Measurements from ENCODE around the gene PPP1R13B. TPM values are rescaled to one million over a fixed set of nuclear protein-coding genes. Genes with fewer than 3 reads are reported as not detected.

The PPP1R13B gene
- total RNA-seq, 1 experiment from 2014 or later = 10.3 TPM

GRCh38 chr14:103740991-103741689 is 106.2 kb downstream of the PPP1R13B start:
- peaks cover 8% of the 10 kb centered on the region for H3K36me3 Mint-ChIP-seq
- H3K27ac Mint-ChIP-seq = peak overlapping the region; percentile 57; the same call in 1 of the 2 replicates
- POLR2A ChIA-PET = no interaction called here
- H3K9me3 Mint-ChIP-seq = no peaks in the 10 kb centered on the region
- peaks cover 11% of the 10 kb centered on the region for H3K4me1 Mint-ChIP-seq
- CTCF ChIA-PET = interaction anchor here (1.2 to 1.6 kb wide), 3 partner anchors 30 to 198 kb away, joined by 3 to 5 read pairs (median 3); no protein-coding TSS in a partner anchor
- DNase-seq (ENCODE audit: low spot score) = no peak
- TF ChIP-seq KAT7 (CRISPR knock-in tag; IDR thresholded peaks at IDR 0.05; ENCODE audit: borderline replicate concordance) = no peak
- TF ChIP-seq, protein P1, sequence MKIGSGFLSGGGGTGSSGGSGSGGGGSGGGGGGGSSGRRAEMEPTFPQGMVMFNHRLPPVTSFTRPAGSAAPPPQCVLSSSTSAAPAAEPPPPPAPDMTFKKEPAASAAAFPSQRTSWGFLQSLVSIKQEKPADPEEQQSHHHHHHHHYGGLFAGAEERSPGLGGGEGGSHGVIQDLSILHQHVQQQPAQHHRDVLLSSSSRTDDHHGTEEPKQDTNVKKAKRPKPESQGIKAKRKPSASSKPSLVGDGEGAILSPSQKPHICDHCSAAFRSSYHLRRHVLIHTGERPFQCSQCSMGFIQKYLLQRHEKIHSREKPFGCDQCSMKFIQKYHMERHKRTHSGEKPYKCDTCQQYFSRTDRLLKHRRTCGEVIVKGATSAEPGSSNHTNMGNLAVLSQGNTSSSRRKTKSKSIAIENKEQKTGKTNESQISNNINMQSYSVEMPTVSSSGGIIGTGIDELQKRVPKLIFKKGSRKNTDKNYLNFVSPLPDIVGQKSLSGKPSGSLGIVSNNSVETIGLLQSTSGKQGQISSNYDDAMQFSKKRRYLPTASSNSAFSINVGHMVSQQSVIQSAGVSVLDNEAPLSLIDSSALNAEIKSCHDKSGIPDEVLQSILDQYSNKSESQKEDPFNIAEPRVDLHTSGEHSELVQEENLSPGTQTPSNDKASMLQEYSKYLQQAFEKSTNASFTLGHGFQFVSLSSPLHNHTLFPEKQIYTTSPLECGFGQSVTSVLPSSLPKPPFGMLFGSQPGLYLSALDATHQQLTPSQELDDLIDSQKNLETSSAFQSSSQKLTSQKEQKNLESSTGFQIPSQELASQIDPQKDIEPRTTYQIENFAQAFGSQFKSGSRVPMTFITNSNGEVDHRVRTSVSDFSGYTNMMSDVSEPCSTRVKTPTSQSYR (CRISPR knock-in tag; IDR thresholded peaks at IDR 0.05) = no peak
- no peak for TF ChIP-seq ARID4B (CRISPR knock-in tag; IDR thresholded peaks at IDR 0.05; ENCODE audit: borderline replicate concordance)
- TF ChIP-seq ZNF396 (CRISPR knock-in tag; IDR thresholded peaks at IDR 0.05; ENCODE audit: borderline replicate concordance) = no peak
- no peak for TF ChIP-seq MXD4 (CRISPR knock-in tag; IDR thresholded peaks at IDR 0.05; ENCODE audit: borderline replicate concordance)
- TF ChIP-seq, protein P2, sequence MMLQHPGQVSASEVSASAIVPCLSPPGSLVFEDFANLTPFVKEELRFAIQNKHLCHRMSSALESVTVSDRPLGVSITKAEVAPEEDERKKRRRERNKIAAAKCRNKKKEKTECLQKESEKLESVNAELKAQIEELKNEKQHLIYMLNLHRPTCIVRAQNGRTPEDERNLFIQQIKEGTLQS (CRISPR knock-in tag; conservative IDR thresholded peaks at IDR 0.05) = no peak
- no peaks in the 10 kb centered on the region for H3K27me3 Mint-ChIP-seq (ENCODE audit: low read depth)
- no peak for ATAC-seq
- H3K4me3 Mint-ChIP-seq = no peak overlapping the region

DNA sequence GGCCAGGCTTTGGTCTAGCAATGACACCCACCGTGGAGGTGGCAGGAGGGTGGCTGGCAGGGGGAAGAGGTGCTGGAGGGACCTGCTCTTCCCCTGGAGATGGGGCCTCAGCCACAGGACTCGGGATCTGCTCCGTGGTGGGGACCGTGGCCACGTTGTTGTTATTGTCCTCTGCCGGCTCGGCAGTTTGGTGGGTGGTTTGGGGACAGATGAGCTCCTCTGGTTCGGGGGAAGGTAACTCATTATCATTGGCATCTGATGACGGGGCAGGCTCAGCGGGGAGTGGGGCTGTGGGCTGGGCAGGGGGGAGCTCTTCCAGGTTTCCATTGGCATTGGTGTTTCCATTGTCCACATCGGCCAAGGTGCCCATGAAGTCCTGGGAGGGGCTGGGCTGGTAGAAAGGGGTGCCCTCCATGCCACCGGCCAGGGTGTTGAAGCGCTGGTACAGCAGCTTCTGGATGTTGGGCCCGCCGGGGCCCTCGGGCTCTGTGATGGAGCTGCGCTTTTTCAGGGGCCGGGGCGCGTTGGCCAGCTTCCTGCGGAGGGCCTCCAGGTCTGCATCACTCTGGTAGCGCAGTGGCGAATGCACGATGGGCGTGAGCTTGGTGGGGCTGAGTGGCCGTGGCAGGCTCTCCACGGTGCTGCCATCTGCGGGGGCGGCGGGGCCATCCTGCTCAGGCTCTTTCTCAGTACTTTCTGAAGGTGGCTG is 107.4 kb downstream of the PPP1R13B start:
- Mint-ChIP-seq H3K27me3 (ENCODE audit: low read depth) (no peaks in the 10 kb centered on the region), H3K4me3 (no peak overlapping the region), H3K27ac (peak overlapping the region; percentile 83), H3K36me3 (peaks cover 8% of the 10 kb centered on the region), H3K4me1 (peaks cover 11% of the 10 kb centered on the region), H3K9me3 (no peaks in the 10 kb centered on the region)
- ChIA-PET CTCF (interaction anchor here (1.0 to 1.5 kb wide), 5 partner anchors 13 to 824 kb away, joined by 3 to 5 read pairs (median 5); no protein-coding TSS in a partner anchor), POLR2A (no interaction called here)
- DNase-seq (ENCODE audit: low spot score) (no peak), ATAC-seq (no peak)
- TF ChIP-seq, protein P3, sequence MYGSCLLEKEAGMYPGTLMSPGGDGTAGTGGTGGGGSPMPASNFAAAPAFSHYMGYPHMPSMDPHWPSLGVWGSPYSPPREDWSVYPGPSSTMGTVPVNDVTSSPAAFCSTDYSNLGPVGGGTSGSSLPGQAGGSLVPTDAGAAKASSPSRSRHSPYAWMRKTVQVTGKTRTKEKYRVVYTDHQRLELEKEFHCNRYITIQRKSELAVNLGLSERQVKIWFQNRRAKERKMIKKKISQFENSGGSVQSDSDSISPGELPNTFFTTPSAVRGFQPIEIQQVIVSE (CRISPR knock-in tag; IDR thresholded peaks at IDR 0.05; ENCODE audit: borderline replicate concordance) = no peak
- TF ChIP-seq HMGA2 (CRISPR knock-in tag; IDR thresholded peaks at IDR 0.05) (no peak), MYBL2 (CRISPR knock-in tag; IDR thresholded peaks at IDR 0.05) (no peak), ZNF138 (CRISPR knock-in tag; conservative IDR thresholded peaks at IDR 0.05) (no peak), TEAD1 (CRISPR knock-in tag; IDR thresholded peaks at IDR 0.05) (no peak), NR3C1 (CRISPR knock-in tag; conservative IDR thresholded peaks at IDR 0.05; ENCODE audit: low read depth) (no peak), CREB1 (CRISPR knock-in tag; IDR thresholded peaks at IDR 0.05) (no peak)
- TF ChIP-seq, protein P4, sequence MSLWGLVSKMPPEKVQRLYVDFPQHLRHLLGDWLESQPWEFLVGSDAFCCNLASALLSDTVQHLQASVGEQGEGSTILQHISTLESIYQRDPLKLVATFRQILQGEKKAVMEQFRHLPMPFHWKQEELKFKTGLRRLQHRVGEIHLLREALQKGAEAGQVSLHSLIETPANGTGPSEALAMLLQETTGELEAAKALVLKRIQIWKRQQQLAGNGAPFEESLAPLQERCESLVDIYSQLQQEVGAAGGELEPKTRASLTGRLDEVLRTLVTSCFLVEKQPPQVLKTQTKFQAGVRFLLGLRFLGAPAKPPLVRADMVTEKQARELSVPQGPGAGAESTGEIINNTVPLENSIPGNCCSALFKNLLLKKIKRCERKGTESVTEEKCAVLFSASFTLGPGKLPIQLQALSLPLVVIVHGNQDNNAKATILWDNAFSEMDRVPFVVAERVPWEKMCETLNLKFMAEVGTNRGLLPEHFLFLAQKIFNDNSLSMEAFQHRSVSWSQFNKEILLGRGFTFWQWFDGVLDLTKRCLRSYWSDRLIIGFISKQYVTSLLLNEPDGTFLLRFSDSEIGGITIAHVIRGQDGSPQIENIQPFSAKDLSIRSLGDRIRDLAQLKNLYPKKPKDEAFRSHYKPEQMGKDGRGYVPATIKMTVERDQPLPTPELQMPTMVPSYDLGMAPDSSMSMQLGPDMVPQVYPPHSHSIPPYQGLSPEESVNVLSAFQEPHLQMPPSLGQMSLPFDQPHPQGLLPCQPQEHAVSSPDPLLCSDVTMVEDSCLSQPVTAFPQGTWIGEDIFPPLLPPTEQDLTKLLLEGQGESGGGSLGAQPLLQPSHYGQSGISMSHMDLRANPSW (CRISPR knock-in tag; conservative IDR thresholded peaks at IDR 0.05; ENCODE audit: low read depth) = no peak
- TF ChIP-seq, protein P5, sequence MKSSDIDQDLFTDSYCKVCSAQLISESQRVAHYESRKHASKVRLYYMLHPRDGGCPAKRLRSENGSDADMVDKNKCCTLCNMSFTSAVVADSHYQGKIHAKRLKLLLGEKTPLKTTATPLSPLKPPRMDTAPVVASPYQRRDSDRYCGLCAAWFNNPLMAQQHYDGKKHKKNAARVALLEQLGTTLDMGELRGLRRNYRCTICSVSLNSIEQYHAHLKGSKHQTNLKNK (CRISPR knock-in tag; IDR thresholded peaks at IDR 0.05) = no peak
- TF ChIP-seq, protein P6, sequence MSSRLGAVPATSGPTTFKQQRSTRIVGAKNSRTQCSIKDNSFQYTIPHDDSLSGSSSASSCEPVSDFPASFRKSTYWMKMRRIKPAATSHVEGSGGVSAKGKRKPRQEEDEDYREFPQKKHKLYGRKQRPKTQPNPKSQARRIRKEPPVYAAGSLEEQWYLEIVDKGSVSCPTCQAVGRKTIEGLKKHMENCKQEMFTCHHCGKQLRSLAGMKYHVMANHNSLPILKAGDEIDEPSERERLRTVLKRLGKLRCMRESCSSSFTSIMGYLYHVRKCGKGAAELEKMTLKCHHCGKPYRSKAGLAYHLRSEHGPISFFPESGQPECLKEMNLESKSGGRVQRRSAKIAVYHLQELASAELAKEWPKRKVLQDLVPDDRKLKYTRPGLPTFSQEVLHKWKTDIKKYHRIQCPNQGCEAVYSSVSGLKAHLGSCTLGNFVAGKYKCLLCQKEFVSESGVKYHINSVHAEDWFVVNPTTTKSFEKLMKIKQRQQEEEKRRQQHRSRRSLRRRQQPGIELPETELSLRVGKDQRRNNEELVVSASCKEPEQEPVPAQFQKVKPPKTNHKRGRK (CRISPR knock-in tag; IDR thresholded peaks at IDR 0.05; ENCODE audit: borderline replicate concordance) = no peak

Measured in WTC11 (cell line).